GM18858 (cell line): ENCODE data around the gene ACAD8.
"Not testable (repeated sequence)": the region's sequence is repeated elsewhere in the genome, so short reads cannot be mapped to it uniquely, and the experiment has no call there.

Experiments
- ATAC-seq: cut with Tn5 transposase; IDR thresholded peaks from one replicate; pipeline ENCODE4 v1.9.1; 2021; ENCODE audit not compliant: unreplicated experiment

ACAD8 gene

GRCh38 chr11:134266440-134266839 is 13.1 kb downstream of the ACAD8 start:
- ATAC-seq: no peak

GRCh38 chr11:134266841-134267251 is 13.5 kb downstream of the ACAD8 start:
- no peak for ATAC-seq

- no peak for ATAC-seq
These were observed 14.1 kb downstream of the ACAD8 start for GRCh38 chr11:134267461-134267860.

DNA sequence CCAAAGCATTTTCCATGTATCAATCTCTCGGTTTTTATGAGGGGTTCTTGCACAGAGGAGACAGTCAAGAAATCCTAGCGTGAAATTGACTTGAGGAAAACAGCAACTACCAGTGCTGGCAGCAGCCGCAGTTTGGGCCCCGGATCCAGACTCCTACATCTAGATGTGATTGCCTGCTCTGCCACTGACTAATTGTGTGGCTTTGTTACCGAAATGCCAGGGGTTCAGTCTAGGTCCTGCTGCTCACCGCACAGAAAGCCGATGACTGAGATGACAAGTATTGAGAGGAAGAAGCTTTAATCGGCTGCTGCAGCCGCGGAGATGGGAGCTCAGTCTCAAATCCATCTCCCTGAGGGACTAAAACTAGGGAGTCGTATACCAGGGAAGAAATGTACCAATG is 14.6 kb downstream of the ACAD8 start:
- ATAC-seq: no peak

DNA sequence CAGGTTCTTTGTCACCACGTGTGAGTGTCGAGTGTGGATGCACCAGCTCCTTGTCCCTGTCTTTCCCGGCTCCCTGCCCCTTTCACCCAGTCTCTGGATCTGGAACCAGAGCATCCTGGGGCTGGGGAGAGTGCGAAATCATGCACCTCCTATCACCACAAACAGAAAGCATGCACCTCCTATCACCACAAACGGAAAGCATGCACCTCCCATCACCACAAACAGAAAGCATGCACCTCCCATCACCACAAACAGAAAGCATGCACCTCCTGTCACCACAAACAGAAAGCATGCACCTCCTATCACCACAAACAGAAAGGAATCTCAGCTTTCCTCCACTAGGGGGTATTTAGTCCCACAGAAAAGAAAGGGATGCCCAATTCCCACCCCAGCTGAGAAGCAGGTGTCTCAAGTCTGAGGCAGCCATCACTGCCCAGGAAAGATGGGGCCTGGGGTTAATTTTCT is 16.9 kb downstream of the ACAD8 start:
- no peak for ATAC-seq

GRCh38 chr11:134271978-134272377 is 18.6 kb downstream of the ACAD8 start:
- ATAC-seq: no peak

- no peak for ATAC-seq
These were observed 19.3 kb downstream of the ACAD8 start for GRCh38 chr11:134272381-134273316.

DNA sequence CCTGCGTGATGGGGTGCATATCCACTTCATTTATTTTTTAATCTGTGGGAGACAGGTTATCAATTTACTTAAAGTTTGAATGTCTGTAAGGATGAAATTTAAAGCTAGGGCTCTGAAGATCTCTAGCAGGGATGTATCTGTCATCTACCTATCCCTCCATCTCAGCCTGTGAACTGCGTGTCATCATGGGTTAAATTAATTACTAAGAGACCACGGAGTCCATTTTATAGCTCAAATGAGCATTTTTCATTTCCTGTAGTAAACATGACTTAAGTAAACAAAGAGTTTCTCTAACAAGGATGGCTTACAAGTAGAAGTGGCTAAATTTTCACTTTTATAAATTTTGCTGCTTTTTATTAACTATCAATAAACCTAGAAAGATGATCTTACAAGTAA is 19.9 kb downstream of the ACAD8 start:
- no peak for ATAC-seq

GRCh38 chr11:134275188-134275533 is 21.8 kb downstream of the ACAD8 start:
- ATAC-seq: no peak

DNA sequence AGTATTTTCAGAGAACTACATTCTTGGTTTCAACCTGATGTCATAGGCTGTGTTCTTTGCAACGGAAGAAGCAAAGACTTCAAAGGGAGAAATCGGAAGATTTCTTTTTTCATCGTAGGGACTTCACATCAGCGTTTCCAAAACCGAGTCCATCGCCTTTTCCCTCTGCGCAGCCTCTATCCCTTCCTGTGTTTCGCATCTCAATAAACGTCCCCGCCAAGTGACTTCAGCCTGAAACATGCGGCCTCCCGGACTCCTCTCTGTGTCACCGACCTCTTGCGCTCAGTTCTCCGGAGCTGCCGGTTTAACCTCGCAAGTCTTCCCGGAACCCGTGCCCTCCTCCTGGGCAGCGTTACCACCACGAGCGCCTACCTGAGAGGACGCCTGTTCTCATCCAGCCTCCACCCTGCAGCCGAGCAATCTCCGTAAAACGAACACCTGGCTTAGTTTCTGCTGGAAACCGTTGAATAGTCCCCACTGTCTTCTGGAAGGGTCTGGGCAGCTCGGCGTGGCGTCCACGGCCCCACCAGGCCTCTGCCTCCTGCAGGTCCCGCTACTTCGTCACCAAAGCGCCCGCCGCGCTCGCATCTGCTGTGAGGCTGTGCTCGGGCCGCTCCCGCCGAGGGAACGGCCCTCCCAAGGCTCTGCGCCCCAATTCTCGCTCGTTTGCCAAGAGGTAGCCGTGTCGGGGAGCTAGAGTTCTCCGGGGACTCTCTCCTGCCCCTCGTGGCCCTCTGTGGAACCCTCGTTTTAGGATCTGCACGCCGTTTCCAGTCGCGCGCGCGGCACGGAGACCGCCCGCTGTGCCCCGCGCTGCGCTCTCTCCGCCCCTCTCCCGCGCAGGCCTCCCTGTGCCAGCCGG is 22.4 kb downstream of the ACAD8 start, which contains the start of gene GLB1L3:
GLB1L3 (plus strand) TSS at position 846 of the 862 bp plus-strand sequence. CDS start 362 bp downstream, outside the sequence.
- no peak for ATAC-seq

DNA sequence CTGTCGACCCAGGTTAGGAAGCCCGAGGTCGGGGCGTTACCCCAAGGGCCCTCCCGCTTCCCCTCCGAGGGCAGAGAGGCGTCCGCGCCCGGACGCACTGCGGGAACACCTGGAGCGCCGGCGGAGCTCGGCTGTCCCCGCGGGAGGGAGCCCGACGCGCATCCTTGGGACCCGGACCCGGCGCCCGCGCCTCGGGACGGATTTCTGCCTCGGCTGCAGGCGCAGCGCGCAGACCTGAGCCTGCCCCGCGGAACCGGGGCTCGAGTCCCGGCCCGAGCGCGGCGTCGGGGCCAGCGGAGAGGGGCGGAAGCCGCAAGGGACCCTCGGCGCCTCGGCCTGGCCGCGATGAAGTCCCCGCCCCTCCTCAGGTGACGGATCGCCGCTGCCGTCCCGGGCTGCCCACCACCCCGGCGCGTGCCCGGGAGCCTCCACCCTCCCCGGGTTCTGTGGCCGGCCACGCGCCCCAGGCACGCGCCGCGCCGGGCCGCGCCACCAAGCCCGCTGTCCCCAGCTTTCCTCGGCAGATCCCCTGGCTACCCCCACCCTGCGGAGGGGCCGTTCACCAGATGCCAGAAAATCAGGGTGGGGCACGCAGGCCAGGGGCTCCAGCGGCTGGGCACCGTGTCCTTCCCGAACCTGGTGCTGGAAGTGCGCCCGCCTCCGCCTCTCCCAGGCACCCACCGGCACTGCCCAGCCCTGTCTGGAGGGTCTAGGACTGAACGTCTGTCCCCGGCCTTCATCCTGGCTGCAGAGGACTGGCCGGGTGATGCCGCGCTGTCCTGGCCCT is 23.2 kb downstream of the ACAD8 start:
- no peak for ATAC-seq

GRCh38 chr11:134277183-134278001 is 24.0 kb downstream of the ACAD8 start:
- ATAC-seq: no peak

- ATAC-seq: no peak
These were observed 25.0 kb downstream of the ACAD8 start for GRCh38 chr11:134278356-134278755.

DNA sequence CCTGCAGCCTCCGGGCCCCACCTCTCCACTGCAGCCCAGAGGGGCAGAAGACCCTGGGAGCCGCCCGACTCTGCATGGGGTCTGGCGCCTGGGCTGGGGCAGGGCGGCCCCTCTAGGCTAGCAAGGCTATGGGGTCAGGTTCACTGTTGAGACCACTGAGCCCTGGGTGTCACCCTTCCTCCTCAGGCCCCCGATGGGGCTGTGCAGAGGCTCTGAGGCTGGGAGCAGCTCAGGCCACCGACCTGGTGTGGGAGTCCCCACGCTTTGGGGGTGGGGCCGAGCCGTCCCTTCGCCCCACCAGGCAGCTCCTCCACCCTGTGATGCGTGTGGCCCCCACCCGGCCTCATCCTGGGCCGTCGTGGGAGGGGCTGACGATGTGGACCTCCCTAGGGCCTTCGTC is 28.3 kb downstream of the ACAD8 start:
- not testable (repeated sequence) for ATAC-seq

DNA sequence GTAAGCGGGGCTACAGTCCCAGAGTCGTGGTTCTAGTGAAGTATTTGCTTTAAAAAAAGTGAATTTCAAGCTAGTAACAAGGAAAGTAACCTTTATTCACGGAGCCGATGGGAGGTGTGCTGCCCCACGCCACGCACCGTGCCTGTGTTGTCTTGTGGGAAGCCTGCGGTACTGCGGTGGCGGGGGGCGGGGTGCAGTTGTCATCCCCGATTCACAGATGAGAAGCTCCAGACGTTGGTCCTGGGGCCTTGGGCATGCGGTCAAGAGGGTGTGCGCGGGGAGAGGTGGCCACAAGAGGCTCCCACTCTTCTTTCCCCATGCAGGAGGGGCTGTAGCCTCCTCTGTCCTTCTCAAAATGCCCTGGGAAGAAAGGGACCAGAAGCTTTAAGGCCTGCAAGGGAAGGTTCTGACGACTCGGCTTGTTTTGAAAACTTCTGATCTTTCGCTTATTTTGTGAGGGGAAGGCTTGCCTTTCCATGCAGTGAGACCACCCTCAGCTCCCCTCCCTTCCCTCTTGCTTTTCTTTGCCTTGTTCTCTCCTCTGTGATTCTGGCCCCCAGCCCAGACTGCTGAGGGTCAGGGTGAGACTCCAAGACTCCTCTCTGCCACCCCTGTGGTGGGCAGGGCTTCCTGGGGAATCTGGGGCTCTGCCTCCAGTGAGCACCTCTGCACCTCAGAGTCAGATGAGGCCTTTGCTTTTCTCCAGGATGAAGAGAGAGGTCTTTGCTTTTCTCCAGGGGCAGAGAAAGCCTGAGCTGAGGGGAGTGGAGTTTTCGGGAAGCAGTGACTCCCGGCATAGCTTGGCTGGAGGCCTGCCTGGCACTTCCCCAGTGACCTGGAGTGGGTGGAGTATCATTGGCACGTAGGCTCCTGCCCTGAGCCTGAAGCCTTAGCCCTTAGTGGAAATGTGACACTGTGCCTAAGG is 29.0 kb downstream of the ACAD8 start:
- no peak for ATAC-seq

DNA sequence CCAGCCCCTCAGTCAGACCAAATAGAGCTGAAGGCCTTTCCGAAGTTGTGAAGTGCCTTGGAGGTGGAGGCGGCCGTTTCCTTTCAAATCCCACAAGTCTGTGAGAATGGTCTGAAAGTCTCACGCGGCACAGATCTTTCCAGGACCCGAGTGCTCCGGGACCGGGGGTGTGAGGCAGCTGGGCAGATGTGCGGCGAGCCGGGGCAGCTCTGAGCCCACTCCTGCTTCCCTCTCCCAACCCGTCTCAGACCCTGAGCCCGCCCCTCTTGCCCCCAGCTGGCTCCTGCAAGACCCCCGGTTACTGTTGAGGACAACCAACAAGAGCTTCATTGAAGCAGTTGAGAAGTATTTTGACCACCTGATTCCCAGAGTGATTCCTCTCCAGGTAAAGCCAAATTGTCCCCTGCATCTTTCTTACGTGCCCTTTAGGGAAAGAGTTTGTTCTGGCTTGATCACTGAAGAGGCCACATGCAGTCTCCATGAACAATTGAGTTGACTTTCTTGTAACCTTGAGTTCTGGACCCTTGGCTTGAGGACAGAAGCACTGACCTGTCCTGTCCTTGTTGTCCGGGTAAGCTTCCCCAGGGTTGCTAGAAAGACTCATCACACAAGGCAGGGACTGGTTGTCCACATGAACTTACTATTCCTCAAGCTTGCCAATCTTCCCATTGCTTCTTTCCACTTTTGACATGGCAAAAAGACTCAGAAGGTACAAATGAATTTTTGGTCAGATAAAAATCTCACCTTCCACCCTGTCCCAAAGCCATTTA is 30.3 kb downstream of the ACAD8 start:
- ATAC-seq: no peak

GRCh38 chr11:134284349-134284748 is 31.0 kb downstream of the ACAD8 start:
- not testable (repeated sequence) for ATAC-seq

DNA sequence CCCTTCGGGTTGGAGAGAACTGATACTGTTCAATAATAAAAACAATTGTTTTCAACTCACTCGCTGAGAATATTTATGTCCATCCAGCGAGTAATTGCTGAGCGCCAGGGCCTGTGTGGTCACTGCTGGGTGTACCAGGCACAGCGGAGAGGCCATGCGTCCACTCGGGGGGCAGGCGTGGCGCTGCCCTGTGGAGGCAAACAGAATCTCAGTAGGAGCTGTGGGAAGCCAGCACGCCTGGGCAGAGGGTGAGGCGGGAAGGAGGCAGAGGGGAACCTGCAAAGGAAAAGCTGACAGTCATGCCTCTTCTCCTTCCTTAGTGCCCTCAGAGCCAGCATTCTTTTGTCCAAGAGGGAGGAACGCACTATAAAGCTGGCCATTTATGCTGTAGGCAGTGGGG is 34.2 kb downstream of the ACAD8 start:
- ATAC-seq: no peak
